ENCODE measurements around the gene ADPRS. TPM values are rescaled to one million over a fixed set of nuclear protein-coding genes. Genes with fewer than 3 reads are reported as not detected.

Gene ADPRS
- total RNA-seq, 3 donors from 2014 or later, result 17.8 to 24.5 (median 18.0) TPM

Other genes starting within 250 kb of the ADPRS start
- gene AGO1, start 205.7 kb upstream of the ADPRS start, total RNA-seq, result 10 to 100 TPM; 28.6 to 32.0 (median 29.4) TPM
- 10 to 100 TPM; 16.6 to 34.5 (median 16.9) TPM for gene AGO3, start 157.8 kb upstream of the ADPRS start, total RNA-seq
- gene TEKT2, start 4.8 kb upstream of the ADPRS start, total RNA-seq, result under 1 TPM in 2 of 3 donors, not detected in 1; 0.19 to 0.32 TPM
- gene COL8A2, start 36.3 kb downstream of the ADPRS start, total RNA-seq, result 1 to 10 TPM in 2 of 3 donors, under 1 TPM in 1; 0.58 to 4.5 (median 1.5) TPM
- gene TRAPPC3, start 60.6 kb downstream of the ADPRS start, total RNA-seq, result 10 to 100 TPM; 55.7 to 86.6 (median 57.7) TPM
- gene MAP7D1, start 67.3 kb downstream of the ADPRS start, total RNA-seq, result 100 to 1,000 TPM in 1 of 3 donors, 10 to 100 TPM in 2; 41.5 to 161 (median 61.9) TPM
- 100 to 1,000 TPM in 1 of 3 donors, 10 to 100 TPM in 2; 83.0 to 103 (median 85.1) TPM for gene THRAP3, start 135.6 kb downstream of the ADPRS start, total RNA-seq
- 10 to 100 TPM; 12.3 to 18.0 (median 14.2) TPM for gene SH3D21, start 217.5 kb downstream of the ADPRS start, total RNA-seq
- 10 to 100 TPM in 1 of 3 donors, 1 to 10 TPM in 2; 1.5 to 17.6 (median 8.2) TPM for gene EVA1B, start 234.8 kb downstream of the ADPRS start, total RNA-seq

Data from mucosa of descending colon (tissue), 3 donors.